ENCODE data around the gene ATP9A. TPM values are rescaled to one million over a fixed set of nuclear protein-coding genes. Genes with fewer than 3 reads are reported as not detected.

The ATP9A gene
- total and polyA plus RNA-seq, 2 of the 8 experiments (the other 6 are each of a cell fraction or from before 2014, with no cell fraction given) = 5.0 to 6.4 TPM

- no peak for TF ChIP-seq EZH2 (IDR thresholded peaks at IDR 0.05; ENCODE audit: low read depth, low read length, severe bottlenecking)
- TF ChIP-seq CBX8 (IDR thresholded peaks at IDR 0.05; ENCODE audit: borderline replicate concordance, low read depth, low read length) = no peak
- TF ChIP-seq KDM5A (IDR thresholded peaks at IDR 0.05; ENCODE audit: low read length) = no peak
- no peak for TF ChIP-seq SUZ12 (IDR thresholded peaks at IDR 0.05; ENCODE audit: low read length)
- no peak for TF ChIP-seq SIN3A (conservative IDR thresholded peaks at IDR 0.05 in 1 of 2, IDR thresholded peaks at IDR 0.05 in 1 of 2; ENCODE audit: low read depth in 1 of 2, low read length in 2 of 2)
- TF ChIP-seq CHD1 (IDR thresholded peaks at IDR 0.05; ENCODE audit: low read depth, low read length) = no peak
- TF ChIP-seq BRCA1 (IDR thresholded peaks at IDR 0.05; ENCODE audit: low read depth, low read length) = no peak
- TF ChIP-seq SIX5 (IDR thresholded peaks at IDR 0.05; ENCODE audit: low read depth, low read length) = no peak
These were observed 132.1 kb downstream of the ATP9A start (continued) for GRCh38 chr20:51636123-51636522.

Measured in H1 (cell line).